Activated T-cell treated with anti-CD3 and anti-CD28 coated beads for 1 hour (primary cell): ENCODE measurements around the gene CYSTM1.

ENCODE experiments used
- DNase-seq: peaks from one replicate; pipeline ENCODE4 v3.0.0-alpha.2; 2020; ENCODE audit warnings: low read depth

The CYSTM1 gene

GRCh38 chr5:140238756-140239155 lies 63.8 kb downstream of the CYSTM1 start:
- DNase-seq: no peak

GRCh38 chr5:140239461-140239860 lies 64.5 kb downstream of the CYSTM1 start:
- no peak for DNase-seq

GRCh38 chr5:140239939-140240700 lies 65.1 kb downstream of the CYSTM1 start:
- DNase-seq: peak; percentile 36

- DNase-seq: no peak
Measured at GRCh38 chr5:140240987-140241706, 66.2 kb downstream of the CYSTM1 start.

- DNase-seq: no peak
Measured at GRCh38 chr5:140242099-140242498, 67.1 kb downstream of the CYSTM1 start.

- DNase-seq: no peak
Measured at GRCh38 chr5:140242890-140243585, 68.0 kb downstream of the CYSTM1 start.

GRCh38 chr5:140243706-140244250 lies 68.8 kb downstream of the CYSTM1 start:
- no peak for DNase-seq

- DNase-seq: peak; percentile 69
Measured at GRCh38 chr5:140244525-140245025, 69.6 kb downstream of the CYSTM1 start.

GRCh38 chr5:140245341-140245740 lies 70.4 kb downstream of the CYSTM1 start:
- DNase-seq: no peak

- no peak for DNase-seq
Measured at GRCh38 chr5:140245926-140246325, 70.9 kb downstream of the CYSTM1 start.

GRCh38 chr5:140246378-140247122 lies 71.6 kb downstream of the CYSTM1 start:
- DNase-seq: no peak

- DNase-seq: no peak
Measured at GRCh38 chr5:140248414-140248813, 73.4 kb downstream of the CYSTM1 start.

GRCh38 chr5:140249536-140249935 lies 74.5 kb downstream of the CYSTM1 start:
- no peak for DNase-seq

GRCh38 chr5:140250386-140250785 lies 75.4 kb downstream of the CYSTM1 start:
- no peak for DNase-seq

GRCh38 chr5:140251527-140251973 lies 76.6 kb downstream of the CYSTM1 start:
- DNase-seq: no peak

GRCh38 chr5:140252470-140253126 lies 77.6 kb downstream of the CYSTM1 start:
- DNase-seq: no peak

- DNase-seq: no peak
Measured at GRCh38 chr5:140253985-140254384, 79.0 kb downstream of the CYSTM1 start.

GRCh38 chr5:140255460-140256157 lies 80.6 kb downstream of the CYSTM1 start:
- DNase-seq: no peak

- DNase-seq: no peak
Measured at GRCh38 chr5:140256726-140257125, 81.7 kb downstream of the CYSTM1 start.

- no peak for DNase-seq
Measured at GRCh38 chr5:140258016-140258415, 83.0 kb downstream of the CYSTM1 start.
